GM19240 (cell line): Measurements from ENCODE around the gene SPIB.
A peak's percentile ranks its signal among the peaks of the same experiment; 100 is the strongest.
"Not testable (repeated sequence)": the region's sequence is repeated elsewhere in the genome, so short reads cannot be mapped to it uniquely, and the experiment has no call there.

Source experiments
- DNase-seq: peaks from one replicate; pipeline ENCODE4 v3.0.0; 2011; ENCODE audit warnings: low spot score; ENCODE audit not compliant: insufficient read length

Gene SPIB

GRCh38 chr19:50437862-50438449 lies 19.2 kb downstream of the SPIB start:
- DNase-seq, result no peak

- not testable (repeated sequence) for DNase-seq
Observed at GRCh38 chr19:50439130-50439529, 20.4 kb downstream of the SPIB start.

DNA sequence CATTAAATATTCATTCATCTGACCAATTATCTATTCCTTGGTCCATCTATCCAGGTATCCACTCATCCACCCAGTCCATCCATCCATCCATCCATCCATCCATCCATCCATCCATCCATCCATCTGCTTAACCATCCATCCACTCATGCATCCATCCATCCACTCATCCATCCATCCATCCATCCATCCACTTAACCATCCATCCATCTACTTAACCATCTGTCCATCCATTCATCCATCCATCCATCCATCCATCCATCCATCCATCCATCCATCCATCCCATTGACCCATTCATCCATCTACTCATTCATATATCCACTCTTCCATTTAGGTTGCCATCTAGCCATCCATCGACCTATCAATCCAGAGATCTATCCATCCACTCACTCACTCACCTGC lies 25.3 kb downstream of the SPIB start:
- no peak for DNase-seq

GRCh38 chr19:50447053-50447452 lies 28.3 kb downstream of the SPIB start:
- DNase-seq, result no peak

GRCh38 chr19:50447750-50448149 lies 29.0 kb downstream of the SPIB start:
- DNase-seq, result no peak

- no peak for DNase-seq
Observed at GRCh38 chr19:50449236-50449899, 30.6 kb downstream of the SPIB start.

- DNase-seq, result no peak
Observed at GRCh38 chr19:50450369-50451222, 31.9 kb downstream of the SPIB start.

GRCh38 chr19:50451223-50451534 lies 32.4 kb downstream of the SPIB start:
- DNase-seq, result no peak

GRCh38 chr19:50453243-50453642 lies 34.5 kb downstream of the SPIB start:
- no peak for DNase-seq

DNA sequence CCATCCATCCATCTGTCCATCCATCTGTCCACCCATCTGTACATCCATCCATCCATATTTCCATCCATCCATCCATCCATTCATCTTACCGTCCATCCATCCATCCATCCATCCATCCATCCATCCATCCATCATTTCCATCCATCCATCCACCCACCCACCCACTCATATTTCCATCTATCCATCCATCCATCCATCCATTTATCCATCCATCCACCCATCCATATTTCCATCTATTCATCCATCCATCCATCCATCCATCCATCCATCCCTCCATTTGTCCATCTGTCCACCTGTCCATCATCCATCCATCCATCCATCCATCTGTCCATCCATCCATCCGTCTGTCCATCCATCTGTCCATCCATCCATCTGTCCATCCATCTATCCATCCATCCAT lies 37.3 kb downstream of the SPIB start:
- no peak for DNase-seq

GRCh38 chr19:50457300-50457699 lies 38.6 kb downstream of the SPIB start:
- DNase-seq, result no peak

DNA sequence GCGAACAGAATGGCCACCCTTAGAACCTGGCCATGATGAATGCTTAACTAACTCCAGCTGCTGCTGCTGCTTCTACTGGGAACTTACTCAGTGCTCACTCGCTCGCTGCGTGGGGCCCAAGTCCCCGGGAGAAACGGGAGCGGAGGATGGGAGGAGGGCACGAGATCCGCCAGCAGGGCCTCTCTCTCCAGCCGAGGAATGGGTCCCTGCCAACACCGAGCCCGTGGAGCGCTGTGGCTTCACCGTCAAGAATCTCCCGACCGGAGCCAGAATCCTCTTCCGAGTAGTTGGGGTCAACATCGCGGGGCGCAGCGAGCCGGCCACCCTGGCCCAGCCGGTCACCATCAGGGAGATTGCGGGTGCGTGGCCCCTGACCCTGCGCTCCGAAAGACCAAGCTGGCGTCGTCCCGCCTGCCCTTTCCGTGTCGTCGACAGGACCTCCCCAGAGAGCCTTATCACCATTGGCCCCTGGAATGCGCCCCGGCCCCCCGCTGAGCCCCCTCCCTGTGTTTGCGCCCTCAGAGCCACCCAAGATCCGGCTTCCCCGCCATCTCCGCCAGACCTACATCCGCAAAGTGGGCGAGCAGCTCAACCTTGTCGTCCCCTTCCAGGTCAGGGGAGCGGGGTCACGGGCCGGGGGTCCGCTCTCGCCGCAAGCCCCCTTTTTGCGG lies 39.8 kb downstream of the SPIB start:
- no peak for DNase-seq

GRCh38 chr19:50459067-50459456 lies 40.3 kb downstream of the SPIB start:
- DNase-seq, result no peak

DNA sequence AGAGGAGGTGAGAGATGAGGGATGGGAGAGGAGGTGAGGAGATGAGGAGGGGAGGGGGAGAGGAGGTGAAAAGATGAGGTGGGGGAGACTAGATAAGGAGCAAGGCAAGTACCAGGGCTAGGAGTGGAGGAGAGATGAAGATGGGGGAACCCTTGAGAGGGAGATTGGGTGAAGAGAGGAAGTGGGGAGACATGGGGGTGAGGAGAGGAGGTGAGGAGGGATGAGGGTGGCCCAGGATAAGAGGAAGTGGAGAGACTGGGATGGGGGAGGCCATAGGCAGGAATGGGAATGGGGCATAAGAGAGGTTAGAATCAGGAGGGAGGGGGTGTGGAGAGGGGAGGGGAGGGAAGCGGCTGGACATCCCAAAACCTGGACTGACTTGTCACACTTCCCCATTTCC lies 40.9 kb downstream of the SPIB start:
- no peak for DNase-seq

- DNase-seq, result peak; percentile 92
Observed at GRCh38 chr19:50460161-50460765, 41.5 kb downstream of the SPIB start.

DNA sequence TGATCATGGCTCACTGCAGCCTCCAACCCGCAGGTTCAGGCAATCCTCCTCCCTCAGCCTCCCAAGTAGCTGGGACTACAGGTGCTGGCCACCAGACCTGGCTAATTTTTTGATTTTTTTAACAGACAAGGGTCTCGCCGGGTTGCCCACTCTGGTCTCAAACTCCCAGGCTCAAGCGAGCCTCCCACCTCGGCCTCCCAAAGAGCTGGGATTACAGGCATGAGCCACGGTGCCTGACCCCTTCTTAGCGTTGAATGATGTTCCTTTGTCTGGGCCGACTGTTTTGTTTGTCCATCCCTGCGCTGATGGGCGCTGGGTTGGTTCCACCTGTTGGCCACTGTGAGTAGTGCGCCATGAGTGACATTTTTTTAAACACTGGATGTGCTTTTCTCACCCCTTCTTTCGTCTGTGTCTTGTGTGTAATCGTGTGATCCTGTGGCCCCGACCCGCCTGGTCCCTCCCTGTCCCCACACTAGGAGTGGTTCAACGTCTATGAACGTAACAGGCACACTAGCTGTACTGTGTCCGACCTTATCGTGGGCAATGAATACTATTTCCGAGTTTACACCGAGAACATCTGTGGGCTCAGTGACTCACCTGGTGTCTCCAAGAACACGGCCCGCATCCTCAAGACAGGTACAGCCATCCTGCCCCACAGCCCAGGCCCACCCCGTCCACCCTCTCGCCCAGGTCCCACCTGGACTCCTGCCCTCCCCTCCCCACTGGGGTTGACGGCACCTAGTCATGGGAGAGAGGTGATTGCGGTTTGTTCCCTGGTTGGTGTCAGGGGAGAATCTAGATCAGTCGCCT lies 42.5 kb downstream of the SPIB start:
- DNase-seq, result peak; percentile 97

DNA sequence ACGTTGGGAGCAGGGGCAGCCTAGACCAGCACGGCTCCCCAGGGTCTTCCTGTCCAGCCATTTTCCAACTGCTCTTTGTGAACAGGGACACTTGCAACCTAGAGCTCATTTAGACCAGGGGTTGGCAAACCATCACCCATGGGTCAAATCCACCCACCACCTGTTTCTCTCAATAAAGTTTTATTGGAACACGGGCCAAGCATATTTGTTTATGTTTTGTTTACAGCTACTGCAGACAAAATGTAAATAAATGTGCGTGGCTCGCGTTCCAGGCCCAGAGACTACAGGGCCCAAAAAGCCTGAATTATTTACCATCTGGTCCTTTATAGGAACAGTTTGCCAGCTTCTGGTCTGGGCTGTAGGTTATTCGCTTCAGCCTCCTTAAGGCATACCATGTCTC lies 44.2 kb downstream of the SPIB start:
- no peak for DNase-seq

DNA sequence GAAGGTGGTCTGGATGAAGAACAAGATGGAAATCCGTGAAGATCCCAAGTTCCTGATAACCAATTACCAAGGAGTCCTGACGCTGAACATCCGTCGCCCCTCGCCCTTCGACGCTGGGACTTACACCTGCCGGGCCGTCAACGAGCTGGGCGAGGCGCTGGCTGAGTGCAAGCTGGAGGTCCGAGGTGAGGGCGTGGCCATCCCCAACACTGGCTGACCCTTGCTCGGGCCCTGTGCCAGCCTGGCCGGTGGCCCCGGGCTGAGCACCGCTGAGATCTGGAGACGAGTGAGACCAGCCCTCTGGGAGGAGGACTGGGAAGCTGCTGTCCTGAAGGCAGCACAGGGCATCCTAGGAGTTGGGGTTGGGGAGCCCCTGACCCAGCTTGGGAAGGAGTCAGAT lies 45.6 kb downstream of the SPIB start:
- no peak for DNase-seq

DNA sequence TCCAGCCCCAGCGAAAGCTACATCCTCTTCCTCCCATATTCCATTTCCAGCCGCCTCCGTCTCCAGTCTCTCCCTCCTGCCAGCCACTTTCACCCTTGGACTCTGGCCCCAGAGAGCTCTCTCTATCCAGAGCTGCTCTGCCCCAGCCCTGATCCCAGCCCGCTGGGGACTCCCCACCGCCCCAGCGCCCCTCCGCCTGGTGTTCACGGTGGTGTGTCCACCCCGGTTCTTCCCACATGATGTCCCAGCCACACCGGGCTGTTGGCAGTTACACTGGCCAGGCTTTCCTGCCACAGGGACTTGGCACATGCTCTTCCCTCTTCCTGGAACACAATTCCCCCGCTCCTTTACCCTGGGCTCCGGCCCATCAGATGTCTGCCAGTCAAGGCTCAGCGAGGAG lies 46.3 kb downstream of the SPIB start:
- no peak for DNase-seq

GRCh38 chr19:50465986-50466705 lies 47.4 kb downstream of the SPIB start:
- DNase-seq, result no peak
